ENCODE results near the gene FOXC2. TPM values are rescaled to one million over a fixed set of nuclear protein-coding genes. Genes with fewer than 3 reads are reported as not detected.

The FOXC2 gene
- total and polyA plus RNA-seq, 9 of the 15 experiments (the other 6 are each of a cell fraction or from before 2014, with no cell fraction given), result 0.01 to 0.11 (median 0.10) TPM; not detected in 5

DNA sequence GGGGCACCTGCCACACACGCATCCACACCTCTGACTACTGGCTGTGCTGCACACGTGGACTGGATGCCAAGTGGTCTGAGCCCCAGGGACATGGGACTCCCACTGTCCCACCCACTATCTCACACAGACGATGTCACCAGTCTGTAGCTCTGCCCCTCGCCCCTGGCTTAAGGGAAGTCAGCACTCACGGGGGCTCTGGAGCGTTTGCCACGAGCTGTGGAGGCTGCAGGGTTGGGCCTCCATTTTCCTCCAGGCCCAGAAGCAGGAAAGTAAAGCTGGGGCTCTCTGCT is 34.2 kb upstream of the FOXC2 start:
- H3K4me2 ChIP-seq (ENCODE audit: insufficient read depth, low read length), result no peak overlapping the region
- H2AFZ ChIP-seq (ENCODE audit: low read depth, low read length), result no peak overlapping the region
- ChIA-PET POLR2A (interaction anchor here (0.8 kb wide), 1 partner anchor 21 kb away, joined by 3 read pairs; no protein-coding TSS in a partner anchor), CTCF (ENCODE audit: low intra/inter-chr PET ratio) (no interaction called here)
- no peak for TF ChIP-seq ZNF224 (CRISPR knock-in tag; IDR thresholded peaks at IDR 0.05)
- TF ChIP-seq, protein P1, sequence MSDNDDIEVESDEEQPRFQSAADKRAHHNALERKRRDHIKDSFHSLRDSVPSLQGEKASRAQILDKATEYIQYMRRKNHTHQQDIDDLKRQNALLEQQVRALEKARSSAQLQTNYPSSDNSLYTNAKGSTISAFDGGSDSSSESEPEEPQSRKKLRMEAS (CRISPR knock-in tag; IDR thresholded peaks at IDR 0.05), result no peak
- no peak for TF ChIP-seq ZNF551 (CRISPR knock-in tag; IDR thresholded peaks at IDR 0.05)
- TF ChIP-seq, protein P2, sequence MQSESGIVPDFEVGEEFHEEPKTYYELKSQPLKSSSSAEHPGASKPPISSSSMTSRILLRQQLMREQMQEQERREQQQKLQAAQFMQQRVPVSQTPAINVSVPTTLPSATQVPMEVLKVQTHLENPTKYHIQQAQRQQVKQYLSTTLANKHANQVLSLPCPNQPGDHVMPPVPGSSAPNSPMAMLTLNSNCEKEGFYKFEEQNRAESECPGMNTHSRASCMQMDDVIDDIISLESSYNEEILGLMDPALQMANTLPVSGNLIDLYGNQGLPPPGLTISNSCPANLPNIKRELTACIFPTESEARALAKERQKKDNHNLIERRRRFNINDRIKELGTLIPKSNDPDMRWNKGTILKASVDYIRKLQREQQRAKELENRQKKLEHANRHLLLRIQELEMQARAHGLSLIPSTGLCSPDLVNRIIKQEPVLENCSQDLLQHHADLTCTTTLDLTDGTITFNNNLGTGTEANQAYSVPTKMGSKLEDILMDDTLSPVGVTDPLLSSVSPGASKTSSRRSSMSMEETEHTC (IDR thresholded peaks at IDR 0.05), result no peak
- no peak for TF ChIP-seq SMC3 (conservative IDR thresholded peaks at IDR 0.05; ENCODE audit: insufficient read depth, low read depth, low read length)
- TF ChIP-seq, protein P3, sequence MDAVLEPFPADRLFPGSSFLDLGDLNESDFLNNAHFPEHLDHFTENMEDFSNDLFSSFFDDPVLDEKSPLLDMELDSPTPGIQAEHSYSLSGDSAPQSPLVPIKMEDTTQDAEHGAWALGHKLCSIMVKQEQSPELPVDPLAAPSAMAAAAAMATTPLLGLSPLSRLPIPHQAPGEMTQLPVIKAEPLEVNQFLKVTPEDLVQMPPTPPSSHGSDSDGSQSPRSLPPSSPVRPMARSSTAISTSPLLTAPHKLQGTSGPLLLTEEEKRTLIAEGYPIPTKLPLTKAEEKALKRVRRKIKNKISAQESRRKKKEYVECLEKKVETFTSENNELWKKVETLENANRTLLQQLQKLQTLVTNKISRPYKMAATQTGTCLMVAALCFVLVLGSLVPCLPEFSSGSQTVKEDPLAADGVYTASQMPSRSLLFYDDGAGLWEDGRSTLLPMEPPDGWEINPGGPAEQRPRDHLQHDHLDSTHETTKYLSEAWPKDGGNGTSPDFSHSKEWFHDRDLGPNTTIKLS (IDR thresholded peaks at IDR 0.05; ENCODE audit: borderline replicate concordance, low read depth), result no peak
- TF ChIP-seq SREBF1 (IDR thresholded peaks at IDR 0.05; ENCODE audit: borderline replicate concordance, low read depth, low read length), result no peak
- TF ChIP-seq ILK (tag; IDR thresholded peaks at IDR 0.05; ENCODE audit: borderline replicate concordance, low read depth), result no peak
- no peak for TF ChIP-seq KLF16 (IDR thresholded peaks at IDR 0.05)
- no peak for TF ChIP-seq SMARCE1 (IDR thresholded peaks at IDR 0.05)
- TF ChIP-seq ZNF174 (CRISPR knock-in tag; IDR thresholded peaks at IDR 0.05), result no peak
- no peak for TF ChIP-seq HOXB6 (CRISPR knock-in tag; IDR thresholded peaks at IDR 0.05; ENCODE audit: borderline replicate concordance)
- peaks cover 0 to under 1% of the 10 kb centered on the region in 2 experiments; a peak in 1 of 5 replicates for H3K27me3 ChIP-seq (ENCODE audit: control insufficient read depth in 2 of 2, insufficient read depth in 2 of 2, low read length in 2 of 2)
- H3K27ac ChIP-seq (ENCODE audit: extremely low read depth, low read depth, low read length), result no peak overlapping the region
- peaks cover 3% of the 10 kb centered on the region for H3K9me1 ChIP-seq (ENCODE audit: control insufficient read depth, insufficient read depth, low read length)
- peaks cover 0 to 6% of the 10 kb centered on the region in 2 experiments; a peak in 1 of 5 replicates for H3K4me1 ChIP-seq (replicated peaks in 1 of 2; ENCODE audit: control insufficient read depth in 2 of 2, insufficient read depth in 2 of 2, low read length in 2 of 2)
- no peaks in the 10 kb centered on the region for H4K20me1 ChIP-seq (replicated peaks; ENCODE audit: control insufficient read depth, insufficient read depth, low read length)
- no peak overlapping the region for H3K4me3 ChIP-seq
- FAIRE-seq, result no peak
- in situ Hi-C loops (cut with MboI) (no loop called here), intact Hi-C loops (cut with micrococcal nuclease) (no loop called here)
- BruUV-seq (replicated peaks), result no TSS peak
- ATAC-seq, result no peak
- no peaks in the 10 kb centered on the region for H3K9me3 ChIP-seq (replicated peaks; ENCODE audit: control insufficient read depth, insufficient read depth, low read depth, low read length)
- H3K79me2 ChIP-seq (ENCODE audit: control insufficient read depth, insufficient read depth, low read length), result no peaks in the 10 kb centered on the region
- no peak overlapping the region; a peak in 1 of 4 replicates for H3K9ac ChIP-seq (ENCODE audit: insufficient read depth in 1 of 2, low read depth in 2 of 2, low read length in 2 of 2)
- H3K36me3 ChIP-seq (ENCODE audit: control insufficient read depth, insufficient read depth, low read length), result no peaks in the 10 kb centered on the region
- WGBS (ENCODE audit: insufficient coverage, low coverage, missing lambda C conversion rate), result 74% methylated on average over 7 of the region's 7 CpGs
- DNase-seq (ENCODE audit: extremely low read depth in 1 of 4, low spot score in 3 of 4), result no peak
